A673 (cell line): ENCODE data around the gene OS9.
"Not testable (repeated sequence)": the region's sequence is repeated elsewhere in the genome, so short reads cannot be mapped to it uniquely, and the experiment has no call there.

Experiments used
- EZH2 ChIP-seq: fragments of 200-600 bp; sonication (generic); IDR thresholded peaks from 2 replicates; pipeline ENCODE4 v1.6.1; 2017; ENCODE audit warnings: borderline replicate concordance, low read depth, mild to moderate bottlenecking, mixed read lengths, antibody characterized with exemption, low read length; ENCODE audit not compliant: poor library complexity, severe bottlenecking
- TF ChIP-seq, protein P1 (sequence below): fragments of 300-800, 200-600 bp; sonication (generic); conservative IDR thresholded peaks from 2 replicates; pipeline ENCODE4 v1.5.1; 2017; ENCODE audit warnings: low read depth, mild to moderate bottlenecking, antibody characterized with exemption, low read length, moderate library complexity, mixed read lengths

- TF ChIP-seq, protein P1, sequence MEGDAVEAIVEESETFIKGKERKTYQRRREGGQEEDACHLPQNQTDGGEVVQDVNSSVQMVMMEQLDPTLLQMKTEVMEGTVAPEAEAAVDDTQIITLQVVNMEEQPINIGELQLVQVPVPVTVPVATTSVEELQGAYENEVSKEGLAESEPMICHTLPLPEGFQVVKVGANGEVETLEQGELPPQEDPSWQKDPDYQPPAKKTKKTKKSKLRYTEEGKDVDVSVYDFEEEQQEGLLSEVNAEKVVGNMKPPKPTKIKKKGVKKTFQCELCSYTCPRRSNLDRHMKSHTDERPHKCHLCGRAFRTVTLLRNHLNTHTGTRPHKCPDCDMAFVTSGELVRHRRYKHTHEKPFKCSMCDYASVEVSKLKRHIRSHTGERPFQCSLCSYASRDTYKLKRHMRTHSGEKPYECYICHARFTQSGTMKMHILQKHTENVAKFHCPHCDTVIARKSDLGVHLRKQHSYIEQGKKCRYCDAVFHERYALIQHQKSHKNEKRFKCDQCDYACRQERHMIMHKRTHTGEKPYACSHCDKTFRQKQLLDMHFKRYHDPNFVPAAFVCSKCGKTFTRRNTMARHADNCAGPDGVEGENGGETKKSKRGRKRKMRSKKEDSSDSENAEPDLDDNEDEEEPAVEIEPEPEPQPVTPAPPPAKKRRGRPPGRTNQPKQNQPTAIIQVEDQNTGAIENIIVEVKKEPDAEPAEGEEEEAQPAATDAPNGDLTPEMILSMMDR, result not testable (repeated sequence)
- not testable (repeated sequence) for TF ChIP-seq EZH2
Measured at GRCh38 chr12:57665066-57665820, 28.7 kb upstream of the OS9 start.
